Osteoblast (primary cell): ENCODE measurements around the gene RGS18. TPM values are rescaled to one million over a fixed set of nuclear protein-coding genes. Genes with fewer than 3 reads are reported as not detected.

Source experiments
- DNase-seq: peaks from one replicate; pipeline ENCODE4 v3.0.0; 2011; ENCODE audit warnings: low spot score, mixed read lengths; ENCODE audit not compliant: insufficient read length; ENCODE audit errors: missing footprints
- H2AFZ ChIP-seq: 2 replicates; pipeline ENCODE4 v1.6.0; 2011; ENCODE audit warnings: mild to moderate bottlenecking, low read length
- H3K27ac ChIP-seq: 2 replicates; pipeline ENCODE4 v1.5.1; 2011; ENCODE audit warnings: mild to moderate bottlenecking, low read depth, low read length, moderate library complexity
- H3K27me3 ChIP-seq: 2 replicates; pipeline ENCODE4 v1.6.0; 2012; ENCODE audit warnings: mild to moderate bottlenecking, control low read depth, inconsistent platforms, low read length, moderate library complexity; ENCODE audit not compliant: insufficient read depth
- H3K36me3 ChIP-seq: 2 replicates; pipeline ENCODE4 v1.5.1; 2011; ENCODE audit warnings: mild to moderate bottlenecking, low read length, control low read depth, moderate library complexity; ENCODE audit not compliant: insufficient read depth
- H3K4me1 ChIP-seq: 2 replicates; pipeline ENCODE4 v1.5.1; 2011; ENCODE audit warnings: mild to moderate bottlenecking, low read length, control low read depth, moderate library complexity; ENCODE audit not compliant: insufficient read depth
- H3K4me2 ChIP-seq: 2 replicates; pipeline ENCODE4 v1.6.0; 2011; ENCODE audit warnings: mild to moderate bottlenecking, low read length; ENCODE audit not compliant: insufficient read depth
- H3K4me3 ChIP-seq: fragments of 200-600 bp; sonication (generic); 3 replicates; pipeline ENCODE4 v1.5.1; 2012; ENCODE audit warnings: mild to moderate bottlenecking, low read length, inconsistent platforms; ENCODE audit not compliant: insufficient read depth
- H3K79me2 ChIP-seq: 2 replicates; pipeline ENCODE4 v1.6.0; 2012; ENCODE audit warnings: mild to moderate bottlenecking, low read length, control low read depth, inconsistent platforms; ENCODE audit not compliant: insufficient read depth
- H3K9me3 ChIP-seq: 2 replicates; pipeline ENCODE4 v1.5.1; 2011; ENCODE audit warnings: low read depth, low read length, control low read depth
- H4K20me1 ChIP-seq: 2 replicates; pipeline ENCODE4 v1.6.0; 2012; ENCODE audit warnings: mild to moderate bottlenecking, low read length, control low read depth; ENCODE audit not compliant: insufficient read depth
- total RNA-seq: library from RNA; depleted of rRNA; stranded (reverse); fragments of >200 nt; gene quantifications from 2 replicates; pipeline ENCODE4 v1.2.3, GENCODE V29; 2012
- TF ChIP-seq, protein P1 (sequence below): IDR thresholded peaks from 2 replicates; pipeline ENCODE4 v1.5.1; 2011; ENCODE audit warnings: mild to moderate bottlenecking, low read depth, low read length, moderate library complexity; ENCODE audit errors: extremely low read depth

The RGS18 gene
- total RNA-seq, 1 donor = 0.36 TPM

DNA sequence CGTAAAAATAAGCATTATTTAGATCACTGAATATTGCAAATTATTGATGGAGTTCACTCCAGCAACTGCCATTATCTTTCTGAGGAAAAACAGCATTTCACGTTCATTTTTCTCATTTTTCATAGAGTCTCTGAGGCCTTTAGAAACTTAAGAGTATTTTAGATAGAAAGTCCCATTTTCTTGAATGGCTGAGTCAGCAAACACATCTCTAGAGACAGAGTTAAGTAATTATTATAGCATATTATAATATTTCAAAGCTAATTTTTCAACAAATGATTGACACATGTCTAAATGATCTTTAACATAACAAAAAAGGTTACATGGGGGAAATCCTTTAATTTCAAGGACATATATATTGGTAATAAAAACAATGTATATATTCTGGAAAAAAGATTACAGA is 31.8 kb downstream of the RGS18 start:
- Histone ChIP-seq H3K4me1 (no peaks in the 10 kb centered on the region), H2AFZ (no peak overlapping the region), H3K36me3 (no peaks in the 10 kb centered on the region), H3K9me3 (no peaks in the 10 kb centered on the region), H3K79me2 (no peaks in the 10 kb centered on the region), H4K20me1 (no peaks in the 10 kb centered on the region), H3K4me2 (no peak overlapping the region), H3K27me3 (no peaks in the 10 kb centered on the region), H3K4me3 (no peak overlapping the region), H3K27ac (no peak overlapping the region)
- DNase-seq = no peak
- TF ChIP-seq, protein P1, sequence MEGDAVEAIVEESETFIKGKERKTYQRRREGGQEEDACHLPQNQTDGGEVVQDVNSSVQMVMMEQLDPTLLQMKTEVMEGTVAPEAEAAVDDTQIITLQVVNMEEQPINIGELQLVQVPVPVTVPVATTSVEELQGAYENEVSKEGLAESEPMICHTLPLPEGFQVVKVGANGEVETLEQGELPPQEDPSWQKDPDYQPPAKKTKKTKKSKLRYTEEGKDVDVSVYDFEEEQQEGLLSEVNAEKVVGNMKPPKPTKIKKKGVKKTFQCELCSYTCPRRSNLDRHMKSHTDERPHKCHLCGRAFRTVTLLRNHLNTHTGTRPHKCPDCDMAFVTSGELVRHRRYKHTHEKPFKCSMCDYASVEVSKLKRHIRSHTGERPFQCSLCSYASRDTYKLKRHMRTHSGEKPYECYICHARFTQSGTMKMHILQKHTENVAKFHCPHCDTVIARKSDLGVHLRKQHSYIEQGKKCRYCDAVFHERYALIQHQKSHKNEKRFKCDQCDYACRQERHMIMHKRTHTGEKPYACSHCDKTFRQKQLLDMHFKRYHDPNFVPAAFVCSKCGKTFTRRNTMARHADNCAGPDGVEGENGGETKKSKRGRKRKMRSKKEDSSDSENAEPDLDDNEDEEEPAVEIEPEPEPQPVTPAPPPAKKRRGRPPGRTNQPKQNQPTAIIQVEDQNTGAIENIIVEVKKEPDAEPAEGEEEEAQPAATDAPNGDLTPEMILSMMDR = no peak

DNA sequence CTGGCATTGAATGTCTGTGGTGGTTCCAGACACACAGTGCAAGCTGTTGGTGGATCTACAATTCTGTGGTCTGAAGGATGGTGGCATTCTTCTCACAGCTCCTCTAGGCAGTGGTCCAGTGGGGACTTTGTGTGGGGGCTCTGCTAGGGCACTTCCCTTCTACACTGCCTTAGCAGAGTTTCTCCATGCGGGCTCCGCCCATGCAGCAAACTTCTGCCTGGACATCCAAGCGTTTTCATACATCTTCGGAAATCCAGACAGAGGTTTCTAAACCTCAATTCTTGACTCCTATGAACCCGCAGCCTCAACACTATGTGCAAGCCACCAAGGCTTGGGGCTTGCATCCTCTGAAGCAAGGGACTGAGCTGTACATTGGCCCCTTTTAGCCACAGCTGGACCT is 43.0 kb downstream of the RGS18 start:
- Histone ChIP-seq H3K79me2 (no peaks in the 10 kb centered on the region), H3K9me3 (no peaks in the 10 kb centered on the region), H2AFZ (no peak overlapping the region), H3K27me3 (no peaks in the 10 kb centered on the region), H3K4me1 (no peaks in the 10 kb centered on the region), H4K20me1 (no peaks in the 10 kb centered on the region), H3K4me3 (no peak overlapping the region), H3K27ac (no peak overlapping the region), H3K4me2 (no peak overlapping the region), H3K36me3 (no peaks in the 10 kb centered on the region)
- TF ChIP-seq, protein P1 = no peak
- DNase-seq = no peak

DNA sequence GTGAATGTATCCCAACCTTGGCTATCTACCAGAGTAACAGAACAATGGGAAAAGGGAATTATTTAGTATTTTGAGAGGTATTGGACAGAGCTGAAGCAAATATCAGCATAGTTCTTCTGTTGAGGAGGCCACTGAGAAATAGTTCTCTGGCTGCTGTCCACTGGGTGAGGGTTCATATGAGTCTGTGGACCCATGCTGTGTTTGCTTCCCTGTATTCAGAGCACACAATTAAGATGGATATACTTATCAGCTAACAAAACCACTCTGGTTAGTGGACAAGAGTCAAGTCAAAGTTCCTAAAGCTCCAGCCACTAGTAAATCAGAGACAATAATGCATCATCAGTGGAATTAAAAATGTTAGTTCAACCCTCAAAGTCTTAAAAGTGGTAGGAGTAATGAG is 66.1 kb downstream of the RGS18 start:
- Histone ChIP-seq H2AFZ (no peak overlapping the region), H3K4me2 (no peak overlapping the region), H3K79me2 (no peaks in the 10 kb centered on the region), H3K36me3 (no peaks in the 10 kb centered on the region), H3K9me3 (no peaks in the 10 kb centered on the region), H3K27me3 (no peaks in the 10 kb centered on the region), H3K4me3 (no peak overlapping the region), H3K4me1 (no peaks in the 10 kb centered on the region), H3K27ac (no peak overlapping the region), H4K20me1 (no peaks in the 10 kb centered on the region)
- TF ChIP-seq, protein P1 = no peak
- DNase-seq = no peak

DNA sequence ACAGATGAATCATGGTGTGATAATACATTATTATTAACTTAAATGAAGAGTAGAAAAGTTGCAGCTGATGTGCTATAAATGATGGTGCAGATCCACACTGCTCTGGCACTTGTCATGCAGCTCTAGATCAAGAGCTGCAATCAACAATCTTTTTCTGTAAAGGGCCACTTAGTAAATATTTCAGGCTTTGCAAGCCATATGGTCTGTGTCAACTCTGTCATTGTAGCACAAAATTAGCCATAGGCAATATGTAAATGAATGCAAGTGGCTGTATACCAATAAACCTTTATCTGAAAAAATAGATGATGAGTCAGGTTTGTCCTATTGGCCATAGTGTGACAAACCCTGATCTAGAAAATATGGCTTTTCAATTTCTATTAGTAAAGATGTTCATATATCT is 66.6 kb downstream of the RGS18 start:
- Histone ChIP-seq H3K4me3 (no peak overlapping the region), H3K9me3 (no peaks in the 10 kb centered on the region), H3K4me1 (no peaks in the 10 kb centered on the region), H3K27me3 (no peaks in the 10 kb centered on the region), H3K4me2 (no peak overlapping the region), H3K27ac (no peak overlapping the region), H3K36me3 (no peaks in the 10 kb centered on the region), H3K79me2 (no peaks in the 10 kb centered on the region), H2AFZ (no peak overlapping the region), H4K20me1 (no peaks in the 10 kb centered on the region)
- DNase-seq = no peak
- TF ChIP-seq, protein P1 = no peak
